HepG2 (cell line): ENCODE data around the gene ST8SIA4. TPM values are rescaled to one million over a fixed set of nuclear protein-coding genes. Genes with fewer than 3 reads are reported as not detected.

ENCODE experiments used
- ATAC-seq: fragments of 200-7000 bp; cut with Tn5 transposase; 3 replicates; pipeline ENCODE4 v1.9.1; 2020; ENCODE audit warnings: mild to moderate bottlenecking, moderate library complexity
- BruUV-seq: library from RNA; stranded (reverse); fragments of 400-500 nt; replicated peaks from 2 replicates; lab custom pipeline; 2021; lab: Mats Ljungman, UMichigan
- CTCF ChIA-PET: fragments of 300-600 bp; formaldehyde crosslinking; extraction: SDS; loops from one replicate; lab custom pipeline; 2021; ENCODE audit warnings: low total read pairs, inconsistent platforms, low intra/inter-chr PET ratio; lab: Yijun Ruan, JAX
- POLR2A ChIA-PET: fragments of 350-600 bp; sonication (Branson Sonifier 250); formaldehyde crosslinking; loops from one replicate; lab custom pipeline; 2020; ENCODE audit warnings: antibody characterized with exemption, inconsistent platforms; lab: Yijun Ruan, JAX
- DNase-seq: peaks from one replicate; pipeline ENCODE4 v3.0.0-alpha.2; 2015; ENCODE audit warnings: low spot score
- FAIRE-seq: peaks from 3 replicates; lab custom pipeline; 2011; peaks lifted over from hg19 to GRCh38; lab: Jason Lieb, UNC
- H2AFZ ChIP-seq: one replicate; pipeline ENCODE4 v1.6.1; 2011; ENCODE audit warnings: low read length, inconsistent platforms
- H3K27ac ChIP-seq: fragments of 300-600 bp; 3 replicates; pipeline ENCODE4 v1.8.0; 2011; ENCODE audit warnings: mixed run types, mild to moderate bottlenecking, mixed read lengths, low read length, inconsistent platforms; ENCODE audit not compliant: insufficient read depth; ENCODE audit errors: extremely low read length
- H3K27me3 ChIP-seq, 2 experiments: fragments of 200-600 bp in 1 of 2; 2 replicates in 1 of 2; 3 replicates in 1 of 2; pipeline versions ENCODE4 v1.6.0 to v1.8.0; 2011; ENCODE audit warnings: low read length in 2 of 2, mild to moderate bottlenecking in 2 of 2, moderate library complexity in 2 of 2, inconsistent platforms in 1 of 2; ENCODE audit not compliant: insufficient read depth in 2 of 2, control insufficient read depth in 1 of 2
- H3K36me3 ChIP-seq, 2 experiments: fragments of 200-600 bp in 1 of 2; replicated peaks in 1 of 2; 2 replicates in 1 of 2; 3 replicates in 1 of 2; pipeline versions ENCODE4 v1.5.1 to v1.8.0; 2011; ENCODE audit warnings: low read length in 2 of 2, inconsistent platforms in 1 of 2; ENCODE audit not compliant: insufficient read depth in 2 of 2, control insufficient read depth in 1 of 2
- H3K4me1 ChIP-seq: 2 replicates; pipeline ENCODE4 v1.5.1; 2012; ENCODE audit warnings: low read length, inconsistent platforms; ENCODE audit not compliant: insufficient read depth
- H3K4me2 ChIP-seq: 2 replicates; pipeline ENCODE4 v1.6.0; 2011; ENCODE audit warnings: low read depth, low read length, inconsistent platforms
- H3K4me3 ChIP-seq, 3 experiments: fragments of 200-600 bp in 1 of 3; sonication (generic), shearing (Covaris generic) in 1 of 3; replicated peaks in 1 of 3; 2 replicates each; pipeline ENCODE4 v1.5.1; 2011 to 2016; ENCODE audit warnings: low read length in 3 of 3, inconsistent platforms in 2 of 3, low read depth in 2 of 3, mild to moderate bottlenecking in 2 of 3, control low read depth in 1 of 3, mixed read lengths in 1 of 3; ENCODE audit not compliant: insufficient read depth in 1 of 3
- H3K79me2 ChIP-seq: one replicate; pipeline ENCODE4 v1.6.1; 2011; ENCODE audit warnings: low read length, inconsistent platforms; ENCODE audit not compliant: insufficient read depth
- H3K9ac ChIP-seq: 2 replicates; pipeline ENCODE4 v1.6.0; 2011; ENCODE audit warnings: mild to moderate bottlenecking, low read depth, low read length, inconsistent platforms; ENCODE audit not compliant: insufficient read depth
- H3K9me3 ChIP-seq: 2 replicates; pipeline ENCODE4 v1.5.1; 2012; ENCODE audit warnings: mild to moderate bottlenecking, low read length
- H4K20me1 ChIP-seq: 2 replicates; pipeline ENCODE4 v1.6.0; 2011; ENCODE audit warnings: inconsistent platforms, mild to moderate bottlenecking, low read length, moderate library complexity; ENCODE audit not compliant: insufficient read depth
- HMGXB4 ChIP-seq, 2 experiments: sonication (generic) in 1 of 2; formaldehyde crosslinking in 1 of 2; IDR thresholded peaks; 2 replicates each; pipeline versions ENCODE4 v1.4.0 to v1.6.1; 2018 to 2020; ENCODE audit warnings: missing genetic modification reagents in 2 of 2, borderline replicate concordance in 1 of 2, low read depth in 1 of 2, mild to moderate bottlenecking in 1 of 2, missing biosample characterization in 1 of 2
- NFKB2 ChIP-seq: sonication (generic); formaldehyde crosslinking; IDR thresholded peaks from 2 replicates; pipeline ENCODE4 v1.4.0; 2020; ENCODE audit warnings: missing genetic modification reagents, borderline replicate concordance
- PLRG1 ChIP-seq: fragments of 450-650 bp; conservative IDR thresholded peaks from 2 replicates; pipeline ENCODE4 v1.6.1; 2016
- REXO4 ChIP-seq: sonication (generic); formaldehyde crosslinking; IDR thresholded peaks from 2 replicates; pipeline ENCODE4 v1.8.0; 2022; ENCODE audit warnings: missing genetic modification reagents, mild to moderate bottlenecking, borderline replicate concordance
- SMAD3 ChIP-seq: sonication (generic); formaldehyde crosslinking; IDR thresholded peaks from 2 replicates; pipeline ENCODE4 v1.4.0; 2020; ENCODE audit warnings: missing genetic modification reagents
- ZNF883 ChIP-seq: sonication (generic); formaldehyde crosslinking; IDR thresholded peaks from 2 replicates; pipeline ENCODE4 v1.5.1; 2020; ENCODE audit warnings: mild to moderate bottlenecking, missing genetic modification reagents; ENCODE audit errors: not compliant biosample characterization
- WGBS: methylation state at CpG from one replicate; pipeline ENCODE4 v1.1.6; 2017; ENCODE audit warnings: low lambda C conversion rate; 5-methylcytosine and 5-hydroxymethylcytosine counted together
- in situ Hi-C: cut with HindIII; loops from 2 replicates; pipeline ENCODE4 v1.10.0; 2017; ENCODE audit warnings: low pct_unique_long_range_greater_than_20kb; ENCODE audit not compliant: extremely low pct_ligation_motif_present
- intact Hi-C: fragments of 100-400 bp; cut with micrococcal nuclease; formaldehyde crosslinking; loops from one replicate; pipeline ENCODE4 v1.10.0; 2022; ENCODE audit not compliant: unreplicated experiment
- polyA plus RNA-seq, 8 experiments: library from polyadenylated mRNA; depleted of rRNA in 3 of 8; stranded (reverse) in 7 of 8; unstranded in 1 of 8; fragments of >200 nt; fragmentation: Illumina TruSeq in 4 of 8; extraction: Trizol in 4 of 8; gene quantifications; 2 replicates each; pipeline versions ENCODE4 v1.2.1 to v1.2.3, GENCODE V29; 2011 to 2016; ENCODE audit warnings: low read depth in 4 of 8, missing spikeins in 1 of 8, mixed read lengths in 1 of 8; ENCODE audit not compliant: insufficient read depth in 1 of 8
- total RNA-seq, 5 experiments: library from RNA; depleted of rRNA; stranded (reverse); fragments of >200 nt; fragmentation: Illumina TruSeq; extraction: Trizol; gene quantifications; 2 replicates each; pipeline ENCODE4 v1.2.3, GENCODE V29; 2016; ENCODE audit warnings: low read depth in 1 of 5
- TF ChIP-seq, protein P1 (sequence below): sonication (generic); formaldehyde crosslinking; IDR thresholded peaks from 2 replicates; pipeline ENCODE4 v1.8.1; 2023; ENCODE audit warnings: mild to moderate bottlenecking, moderate library complexity, missing genetic modification reagents

Gene ST8SIA4
- total and polyA plus RNA-seq, 2 of the 13 experiments (the other 11 are each of a cell fraction or from before 2014, with no cell fraction given), result not detected

- ChIA-PET POLR2A (no interaction called here), CTCF (no interaction called here)
- H3K4me2 ChIP-seq, result no peak overlapping the region
Measured at GRCh38 chr5:100902440-100903038, 543 bp downstream of the ST8SIA4 start.

More at GRCh38 chr5:100902440-100903038, 543 bp downstream of the ST8SIA4 start:
- Histone ChIP-seq H3K9ac (no peak overlapping the region), H3K4me3 (no peak overlapping the region), H3K9me3 (no peaks in the 10 kb centered on the region), H3K27me3 (peaks cover 3 to 32% of the 10 kb centered on the region in 2 experiments; a peak in 4 of 5 replicates), H3K79me2 (no peaks in the 10 kb centered on the region), H2AFZ (no peak overlapping the region), H3K4me1 (no peaks in the 10 kb centered on the region), H3K27ac (no peak overlapping the region), H3K36me3 (no peaks in the 10 kb centered on the region), H4K20me1 (no peaks in the 10 kb centered on the region)
- ATAC-seq (no peak), DNase-seq (no peak), FAIRE-seq (no peak)
- intact Hi-C loops, result no loop called here
- 17% methylated on average over 13 of the region's 14 CpGs for WGBS
- TF ChIP-seq PLRG1 (no peak), ZNF883 (CRISPR knock-in tag) (no peak), HMGXB4 (CRISPR knock-in tag; IDR thresholded peaks at IDR 0.05; ENCODE audit: borderline replicate concordance in 1 of 2, low read depth in 1 of 2) (no peak), SMAD3 (CRISPR knock-in tag) (no peak), NFKB2 (no peak), REXO4 (no peak)
- TF ChIP-seq, protein P1, sequence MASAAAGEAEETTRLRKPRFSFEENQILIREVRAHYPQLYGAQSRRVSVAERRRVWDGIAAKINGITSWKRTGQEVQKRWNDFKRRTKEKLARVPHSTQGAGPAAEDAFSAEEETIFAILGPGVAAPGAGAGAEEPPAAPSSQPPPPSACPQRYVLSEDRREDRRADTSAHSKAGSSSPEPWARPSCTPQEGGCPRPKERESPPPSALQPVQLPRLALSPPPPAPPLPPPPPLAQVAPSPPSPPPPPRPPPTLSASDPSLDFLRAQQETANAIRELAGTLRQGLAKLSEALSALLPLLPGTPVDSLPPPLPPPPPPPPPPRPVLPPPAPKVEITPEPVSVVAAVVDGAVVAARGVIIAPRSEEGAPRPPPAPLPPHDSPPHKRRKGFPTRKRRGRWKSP, result no peak
- no TSS peak for BruUV-seq
- in situ Hi-C loops, result no loop called here
